Lower lobe of right lung (tissue), 2 donors: ENCODE data around the gene IL27RA. TPM values are rescaled to one million over a fixed set of nuclear protein-coding genes. Genes with fewer than 3 reads are reported as not detected.

Source experiments
- ATAC-seq, 2 donors: fragments of 200-7000 bp; cut with Tn5 transposase; one replicate each; pipeline ENCODE4 v1.9.1; 2020 to 2022; ENCODE audit warnings: mild to moderate bottlenecking in 2 of 2, moderate library complexity in 2 of 2
- DNase-seq: peaks from one replicate; pipeline ENCODE4 v3.0.0-alpha.2; 2020
- H3K27ac ChIP-seq: fragments of 200-600 bp; one replicate; pipeline ENCODE4 v1.8.0; 2022
- H3K27me3 ChIP-seq: fragments of 200-600 bp; one replicate; pipeline ENCODE4 v1.8.0; 2022; ENCODE audit warnings: low read depth
- H3K36me3 ChIP-seq: fragments of 200-600 bp; one replicate; pipeline ENCODE4 v1.8.0; 2022; ENCODE audit warnings: mild to moderate bottlenecking
- H3K4me1 ChIP-seq: fragments of 200-600 bp; one replicate; pipeline ENCODE4 v1.8.0; 2022
- H3K4me3 ChIP-seq: fragments of 200-600 bp; one replicate; pipeline ENCODE4 v1.8.0; 2022; ENCODE audit warnings: mild to moderate bottlenecking
- H3K9me3 ChIP-seq: fragments of 200-600 bp; one replicate; pipeline ENCODE4 v1.8.0; 2022
- intact Hi-C: fragments of 100-400 bp; cut with DNase I; formaldehyde crosslinking; loops from one replicate; pipeline ENCODE4 v1.11.0; 2022
- total RNA-seq: library from RNA; stranded (reverse); fragmentation: NEBNext Ultra II Directional; extraction: Animal tissue kit (Norgen Biotek cat#: 25700); gene quantifications from one replicate; pipeline ENCODE4 v1.2.1, GENCODE V29; 2021
- TF ChIP-seq, protein P1 (sequence below): fragments of 200-600 bp; IDR thresholded peaks from one replicate; pipeline ENCODE4 v1.8.0; 2022; ENCODE audit warnings: antibody characterized with exemption, mild to moderate bottlenecking
- donor health status: DM: no; HTN: yes; CAD: no; lungs with severe emphysema.

Gene IL27RA
- total RNA-seq, 1 donor from 2014 or later = 20.4 TPM

DNA sequence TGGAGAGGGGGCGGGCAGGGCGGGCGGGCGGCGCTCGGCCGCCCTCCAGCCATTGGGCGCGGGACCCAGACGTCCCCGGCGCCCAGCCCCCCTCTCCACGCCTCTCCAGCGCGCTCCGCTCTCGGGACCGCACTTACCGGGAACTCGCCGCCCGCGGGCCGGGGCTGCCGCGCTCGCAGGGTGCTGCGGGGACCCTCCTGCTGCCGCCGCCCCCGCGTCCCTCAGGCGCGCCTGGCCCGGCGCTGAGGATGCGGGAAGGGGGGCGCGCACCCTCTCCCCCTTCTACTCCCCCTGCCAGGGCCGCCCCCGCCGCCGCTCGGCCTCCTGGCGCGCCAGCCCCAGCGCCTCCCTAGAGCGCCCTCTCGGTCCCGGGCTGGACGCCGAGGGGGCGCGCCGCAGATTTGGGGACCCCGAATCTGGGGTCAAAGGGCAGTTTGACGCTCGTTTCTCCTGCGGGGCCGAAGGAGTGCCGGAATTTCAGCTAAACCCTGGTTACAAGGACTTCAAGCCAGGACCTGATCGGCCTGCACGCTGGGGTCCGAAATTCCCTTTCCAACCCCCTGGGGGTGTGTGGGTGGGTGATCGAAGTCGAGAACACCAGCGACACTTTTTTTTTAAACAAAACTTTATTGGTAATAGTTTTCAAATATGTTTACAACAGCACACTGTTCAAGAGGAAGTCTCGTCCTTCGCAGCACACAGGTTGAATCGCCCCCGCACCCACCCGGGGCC is 59.7 kb downstream of the IL27RA start:
- TF ChIP-seq, protein P1, sequence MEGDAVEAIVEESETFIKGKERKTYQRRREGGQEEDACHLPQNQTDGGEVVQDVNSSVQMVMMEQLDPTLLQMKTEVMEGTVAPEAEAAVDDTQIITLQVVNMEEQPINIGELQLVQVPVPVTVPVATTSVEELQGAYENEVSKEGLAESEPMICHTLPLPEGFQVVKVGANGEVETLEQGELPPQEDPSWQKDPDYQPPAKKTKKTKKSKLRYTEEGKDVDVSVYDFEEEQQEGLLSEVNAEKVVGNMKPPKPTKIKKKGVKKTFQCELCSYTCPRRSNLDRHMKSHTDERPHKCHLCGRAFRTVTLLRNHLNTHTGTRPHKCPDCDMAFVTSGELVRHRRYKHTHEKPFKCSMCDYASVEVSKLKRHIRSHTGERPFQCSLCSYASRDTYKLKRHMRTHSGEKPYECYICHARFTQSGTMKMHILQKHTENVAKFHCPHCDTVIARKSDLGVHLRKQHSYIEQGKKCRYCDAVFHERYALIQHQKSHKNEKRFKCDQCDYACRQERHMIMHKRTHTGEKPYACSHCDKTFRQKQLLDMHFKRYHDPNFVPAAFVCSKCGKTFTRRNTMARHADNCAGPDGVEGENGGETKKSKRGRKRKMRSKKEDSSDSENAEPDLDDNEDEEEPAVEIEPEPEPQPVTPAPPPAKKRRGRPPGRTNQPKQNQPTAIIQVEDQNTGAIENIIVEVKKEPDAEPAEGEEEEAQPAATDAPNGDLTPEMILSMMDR = peak; percentile 15
- Histone ChIP-seq H3K4me1 (peaks cover 16% of the 10 kb centered on the region), H3K4me3 (peak overlapping the region; percentile 88), H3K9me3 (peaks cover 4% of the 10 kb centered on the region), H3K27me3 (no peaks in the 10 kb centered on the region), H3K27ac (peak overlapping the region; percentile 91), H3K36me3 (peaks cover 13% of the 10 kb centered on the region)
- peak; percentile 92 to 93 for ATAC-seq
- peak; percentile 60 for DNase-seq
- intact Hi-C loops = no loop called here

DNA sequence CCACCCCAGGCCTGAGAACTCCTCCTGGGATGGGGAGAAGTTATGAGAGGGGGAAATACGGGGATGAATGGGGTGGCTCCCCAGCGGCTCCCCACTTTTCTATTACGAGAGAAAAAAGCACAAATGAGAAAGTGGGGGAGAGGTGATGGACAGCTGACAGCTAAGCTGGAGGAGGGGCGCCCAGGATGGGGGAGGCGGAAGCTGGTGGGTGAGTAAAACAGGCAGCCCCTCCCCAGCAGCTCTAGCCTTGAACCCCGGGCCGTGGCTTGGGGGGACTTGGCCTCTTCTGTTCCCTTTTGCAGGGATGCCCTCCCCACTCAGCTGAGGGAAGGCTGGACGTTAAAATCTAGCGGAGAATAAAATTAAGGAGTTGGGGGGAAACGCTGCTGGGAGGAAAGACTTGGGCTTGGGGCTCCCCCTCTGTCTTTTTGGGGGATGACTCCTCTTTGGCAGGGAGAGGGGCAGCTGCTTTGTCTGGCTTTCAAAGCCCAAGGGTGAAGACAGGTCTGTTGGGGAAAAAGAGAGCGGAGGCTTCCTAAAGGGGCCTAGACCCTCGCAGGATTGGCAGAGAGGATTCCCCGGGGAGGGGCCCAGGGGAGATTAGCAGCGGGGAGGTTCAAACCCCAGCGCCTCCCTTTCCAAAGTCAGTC is 60.4 kb downstream of the IL27RA start:
- ATAC-seq (no peak), DNase-seq (no peak)
- H3K4me3 ChIP-seq = peak overlapping the region; percentile 88
- peaks cover 20% of the 10 kb centered on the region for H3K36me3 ChIP-seq
- intact Hi-C loops = no loop called here
- peak overlapping the region; percentile 91 for H3K27ac ChIP-seq
- peaks cover 16% of the 10 kb centered on the region for H3K4me1 ChIP-seq
- peaks cover 4% of the 10 kb centered on the region for H3K9me3 ChIP-seq
- TF ChIP-seq, protein P1 = no peak
- no peaks in the 10 kb centered on the region for H3K27me3 ChIP-seq

DNA sequence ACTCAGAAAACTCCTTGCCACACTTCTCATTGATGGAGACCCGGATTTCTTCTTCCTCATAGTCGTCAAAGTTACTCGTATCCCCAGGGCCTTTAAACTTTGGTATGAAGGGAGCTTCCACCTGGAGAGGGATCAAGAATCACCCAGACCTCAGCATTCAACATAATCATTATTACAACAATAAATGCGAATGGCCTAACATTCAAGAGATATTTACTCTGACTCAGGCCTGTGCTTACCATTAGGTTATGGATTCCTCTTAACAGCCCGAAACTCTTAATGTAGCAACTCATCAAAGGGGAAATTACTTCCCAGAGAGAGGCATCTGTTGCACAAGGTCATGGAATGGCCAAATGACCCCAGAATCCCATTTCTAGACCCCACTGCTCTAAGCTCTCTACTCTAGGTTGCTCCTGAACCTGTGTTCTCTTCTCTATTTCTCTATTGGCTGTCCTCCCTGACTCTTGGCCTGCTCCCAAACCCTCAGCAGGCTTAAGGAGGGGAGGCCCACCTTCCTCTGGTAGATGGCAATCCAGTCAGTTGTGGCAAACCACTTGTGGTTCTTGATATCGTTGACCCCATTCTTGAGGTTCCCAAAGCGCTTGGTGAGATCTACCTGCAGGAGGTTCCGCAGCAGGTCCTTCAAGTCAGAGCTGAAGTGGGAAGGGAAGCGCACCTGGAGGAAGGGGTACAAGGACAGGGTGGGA is 61.7 kb downstream of the IL27RA start:
- ATAC-seq (no peak), DNase-seq (no peak)
- no peak overlapping the region for H3K4me3 ChIP-seq
- intact Hi-C loops = no loop called here
- peaks cover 4% of the 10 kb centered on the region for H3K9me3 ChIP-seq
- no peak overlapping the region for H3K27ac ChIP-seq
- TF ChIP-seq, protein P1 = no peak
- H3K27me3 ChIP-seq = no peaks in the 10 kb centered on the region
- peaks cover 29% of the 10 kb centered on the region for H3K36me3 ChIP-seq
- H3K4me1 ChIP-seq = peaks cover 16% of the 10 kb centered on the region

GRCh38 chr19:14094854-14095253 is 63.3 kb downstream of the IL27RA start:
- TF ChIP-seq, protein P1 = no peak
- no peak overlapping the region for H3K4me3 ChIP-seq
- intact Hi-C loops = no loop called here
- peaks cover 9% of the 10 kb centered on the region for H3K4me1 ChIP-seq
- DNase-seq (no peak), ATAC-seq (no peak)
- peaks cover 36% of the 10 kb centered on the region for H3K36me3 ChIP-seq
- peaks cover 4% of the 10 kb centered on the region for H3K9me3 ChIP-seq
- H3K27ac ChIP-seq = no peak overlapping the region
- H3K27me3 ChIP-seq = no peaks in the 10 kb centered on the region

GRCh38 chr19:14096272-14096992 is 64.9 kb downstream of the IL27RA start:
- Histone ChIP-seq H3K4me1 (peaks cover 8% of the 10 kb centered on the region), H3K9me3 (peaks cover 4% of the 10 kb centered on the region), H3K36me3 (peaks cover 52% of the 10 kb centered on the region), H3K4me3 (no peak overlapping the region), H3K27me3 (no peaks in the 10 kb centered on the region), H3K27ac (no peak overlapping the region)
- no peak for DNase-seq
- intact Hi-C loops = no loop called here
- ATAC-seq = no peak
- TF ChIP-seq, protein P1 = no peak
